Spleen (tissue), 7 donors: ENCODE measurements around the gene FAAH.

Source experiments
- CTCF ChIP-seq, 11 experiments: fragments of 200-600 bp in 7 of 11; fragments of 450-650 bp in 4 of 11; sonication (generic) in 4 of 11; IDR thresholded peaks in 8 of 11; conservative IDR thresholded peaks in 3 of 11; 1 replicate in 7 of 11; 2 replicates in 4 of 11; pipeline versions ENCODE4 v1.4.0 to v1.8.0; 2016 to 2021; ENCODE audit warnings: antibody characterized with exemption in 11 of 11, inconsistent platforms in 4 of 11, mild to moderate bottlenecking in 1 of 11
- POLR2A ChIP-seq, 3 donors: fragments of 450-650 bp; IDR thresholded peaks; one replicate each; pipeline ENCODE4 v1.5.1; 2017; ENCODE audit warnings: antibody characterized with exemption in 3 of 3, mild to moderate bottlenecking in 1 of 3
- donor health status: DM: no; HTN: no; CAD: no; lungs with moderate emphysema.
- donor health status: DM: no; HTN: no; CAD: no.
- donor health status: DM: no; HTN: no; CAD: no.

GRCh38 chr1:46461809-46462448 lies 67.8 kb downstream of the FAAH start:
- TF ChIP-seq CTCF (IDR thresholded peaks at IDR 0.05 in 8 of 11, conservative IDR thresholded peaks at IDR 0.05 in 3 of 11): no peak
- TF ChIP-seq POLR2A (IDR thresholded peaks at IDR 0.05): no peak
